HG02943 (cell line): ENCODE data around the gene BRICD5.
"Not testable (repeated sequence)": the region's sequence is repeated elsewhere in the genome, so short reads cannot be mapped to it uniquely, and the experiment has no call there.

Experiments used
- ATAC-seq: cut with Tn5 transposase; IDR thresholded peaks from one replicate; pipeline ENCODE4 v1.9.1; 2021; ENCODE audit warnings: mild to moderate bottlenecking, low read depth, moderate library complexity; ENCODE audit not compliant: unreplicated experiment

The BRICD5 gene

DNA sequence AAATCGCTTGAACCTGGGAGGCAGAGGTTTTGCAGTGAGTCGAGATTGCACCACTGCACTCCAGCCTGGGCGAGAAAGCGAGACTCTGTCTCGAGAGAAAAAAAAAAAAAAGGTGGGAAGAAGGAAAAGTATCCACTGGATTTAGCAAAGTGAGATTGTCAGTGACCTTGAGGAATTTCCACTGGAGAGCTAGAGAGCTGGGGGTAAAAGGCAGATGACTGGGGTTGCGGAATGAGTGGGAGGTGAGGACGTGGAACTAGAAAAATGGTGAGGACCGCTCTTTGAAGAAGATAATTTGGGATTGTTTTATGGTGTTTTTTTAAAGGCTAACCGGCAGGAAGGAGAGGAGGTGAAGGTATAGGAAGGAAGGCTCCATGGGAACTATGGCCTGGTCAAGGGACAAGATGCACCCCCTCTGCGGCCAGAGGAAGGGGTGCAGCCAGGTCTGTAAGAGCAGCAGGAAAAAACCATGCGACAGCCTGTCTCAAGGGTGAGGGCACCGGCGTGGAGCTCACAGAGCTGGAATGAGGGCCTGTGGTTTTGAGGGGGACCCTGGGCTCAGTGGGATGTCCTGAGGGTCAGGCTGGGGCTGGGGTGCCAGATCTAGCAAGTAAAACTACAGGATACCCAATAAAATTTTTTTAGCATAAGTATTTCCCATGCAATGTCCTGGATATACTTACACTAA lies 6.1 kb downstream of the BRICD5 start:
- no peak for ATAC-seq

- ATAC-seq, result not testable (repeated sequence)
Measured at GRCh38 chr16:2203119-2203688, 7.5 kb downstream of the BRICD5 start.

DNA sequence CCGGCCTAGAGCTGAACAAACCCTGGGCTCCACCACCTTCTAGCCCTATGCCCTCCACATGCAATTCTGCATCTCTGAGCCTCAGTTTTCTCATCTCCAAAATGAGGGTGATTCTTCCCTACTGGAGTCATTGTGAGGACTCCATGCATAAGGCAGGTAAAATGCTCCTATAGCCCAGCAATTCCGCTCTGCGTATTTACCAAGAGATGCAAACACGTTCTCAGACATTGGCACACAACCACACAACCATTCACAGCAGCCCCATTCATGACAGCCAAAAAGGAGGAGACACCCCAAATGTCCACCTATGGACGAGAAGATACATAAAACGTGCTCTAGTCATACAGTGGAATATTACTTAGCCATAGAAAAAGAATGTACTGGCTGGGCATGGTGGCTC lies 10.3 kb downstream of the BRICD5 start:
- no peak for ATAC-seq

DNA sequence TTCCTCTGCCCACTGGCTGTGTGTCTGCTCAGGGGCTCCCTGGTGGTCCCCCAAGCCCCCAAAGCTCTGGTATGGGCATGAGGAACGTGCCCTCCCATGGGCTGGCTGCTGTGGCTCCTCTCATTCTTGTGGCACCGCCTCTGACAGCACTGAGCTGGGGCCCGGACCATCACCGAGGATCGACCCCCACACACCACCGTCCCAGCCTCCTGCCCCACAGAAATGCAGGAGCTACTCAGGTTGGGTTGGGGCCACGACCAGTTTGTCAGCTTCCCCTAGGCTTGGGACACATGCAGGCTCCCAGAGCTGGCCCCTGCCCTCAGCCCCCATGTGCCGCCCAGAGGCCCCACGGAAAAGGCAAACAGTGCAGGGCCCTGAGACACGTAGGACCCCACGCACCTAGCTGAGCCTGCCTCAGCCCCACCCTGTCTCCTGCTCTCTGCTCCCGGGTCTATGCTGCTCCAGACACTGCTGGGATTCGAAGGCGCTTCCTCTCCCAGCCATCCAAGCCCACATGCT lies 11.0 kb downstream of the BRICD5 start:
- ATAC-seq, result no peak

DNA sequence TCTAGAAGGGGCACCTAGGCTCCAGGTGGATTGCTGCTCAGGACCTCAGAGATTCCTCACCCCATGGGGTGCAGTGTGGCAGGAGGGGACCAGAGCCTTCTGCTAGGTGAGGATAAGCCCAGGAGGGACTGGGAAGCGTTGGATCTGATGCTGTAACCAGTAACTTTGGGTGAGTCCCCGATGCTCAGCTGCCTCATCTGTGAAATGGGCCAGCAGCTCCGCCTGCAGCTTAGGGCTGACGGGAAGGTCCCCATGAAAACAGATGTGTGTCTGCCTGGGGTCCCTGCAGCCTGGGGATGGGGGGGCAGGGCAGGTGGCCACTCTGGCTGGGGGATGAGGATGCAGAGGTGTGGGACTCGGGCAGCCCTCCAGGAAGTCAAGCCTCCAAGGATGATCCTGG lies 11.6 kb downstream of the BRICD5 start:
- ATAC-seq, result no peak

DNA sequence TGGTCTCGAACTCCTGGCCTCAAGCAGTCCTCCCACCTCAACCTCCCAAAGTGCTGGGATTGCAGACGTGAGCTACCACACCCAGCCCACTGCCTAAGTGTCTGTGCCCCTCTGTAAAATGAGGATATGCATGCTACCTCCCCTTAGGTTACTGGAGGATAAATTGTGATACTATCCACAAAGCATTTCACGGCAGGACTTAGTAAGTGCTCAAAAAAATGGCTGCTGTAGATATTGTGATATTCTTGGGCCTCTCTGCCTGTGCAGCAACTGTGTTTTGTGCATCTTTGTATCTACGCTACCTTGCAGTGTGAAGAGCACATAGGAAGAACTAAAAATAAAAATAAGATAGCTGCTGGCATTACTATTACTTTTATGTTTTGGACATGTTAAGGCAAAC lies 12.4 kb downstream of the BRICD5 start:
- ATAC-seq, result no peak

DNA sequence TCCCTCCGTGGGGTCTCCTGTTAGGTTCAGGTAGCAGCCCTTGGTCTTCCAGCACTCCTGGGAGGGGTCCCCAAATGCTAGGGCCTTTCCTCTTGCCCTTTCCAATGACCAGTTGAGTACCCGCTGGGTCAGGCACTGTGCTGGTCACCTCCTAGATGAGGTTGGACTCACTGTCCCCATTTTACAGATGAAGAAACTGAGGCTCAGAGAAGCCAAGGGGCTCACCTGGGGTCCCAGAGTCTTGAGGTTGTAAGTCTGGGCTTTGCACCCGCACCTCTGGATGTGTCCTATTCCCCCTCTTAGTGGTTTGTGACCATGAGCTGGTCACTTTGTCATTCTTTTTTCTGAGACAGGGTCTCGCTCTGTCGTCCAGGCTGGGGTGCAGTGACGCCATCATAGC lies 12.9 kb downstream of the BRICD5 start:
- ATAC-seq, result no peak

GRCh38 chr16:2196981-2197511 lies 13.6 kb downstream of the BRICD5 start:
- no peak for ATAC-seq

GRCh38 chr16:2196162-2196980 lies 14.3 kb downstream of the BRICD5 start, which contains the start of gene CASKIN1:
TSS of gene CASKIN1 (minus strand) at chr16:2196605. CDS start at chr16:2196432, 173 bp downstream.
- no peak for ATAC-seq

DNA sequence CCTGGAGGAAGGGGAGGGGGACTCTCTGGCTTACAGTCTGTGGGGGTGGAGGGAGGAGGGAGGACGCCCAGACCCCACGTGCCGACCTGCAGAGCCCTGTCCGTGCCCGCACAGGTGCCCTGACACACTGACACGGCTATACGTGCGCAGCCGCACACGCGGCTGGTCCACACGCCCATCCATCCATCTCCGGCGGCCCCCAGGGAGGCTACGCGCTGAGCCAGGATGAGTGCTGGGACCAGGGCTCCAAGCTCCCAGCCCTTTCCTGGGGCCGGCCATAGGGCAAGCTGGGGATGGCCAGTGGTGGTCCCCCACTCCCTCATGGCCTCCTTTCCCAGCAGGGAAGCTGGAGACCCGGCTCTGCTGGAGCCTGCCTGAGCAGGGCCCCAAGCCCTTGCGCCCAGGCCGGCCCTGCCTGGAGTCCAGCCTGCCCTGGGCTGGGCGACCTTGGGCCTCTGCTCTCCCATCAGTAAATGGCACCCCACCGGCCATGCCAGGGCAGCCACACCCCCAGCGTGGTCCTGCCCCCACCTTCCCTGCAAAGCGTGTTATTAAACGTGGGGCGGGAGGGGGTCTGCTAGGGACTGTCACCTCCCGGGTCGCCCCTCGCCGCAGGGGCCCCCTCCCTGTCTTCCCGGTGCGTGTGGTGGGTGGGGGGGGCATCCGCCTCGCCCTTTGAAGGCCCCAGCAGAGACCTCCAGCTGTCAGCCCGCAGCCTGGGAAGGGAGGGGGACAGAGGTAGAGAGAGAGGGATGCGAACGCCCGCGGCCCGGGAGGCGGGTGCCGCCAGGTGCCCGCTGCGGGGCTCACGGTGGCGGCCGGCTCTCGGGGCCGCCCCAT lies 15.1 kb downstream of the BRICD5 start:
- ATAC-seq, result no peak

GRCh38 chr16:2194852-2195321 lies 15.8 kb downstream of the BRICD5 start:
- no peak for ATAC-seq

- ATAC-seq, result no peak
Measured at GRCh38 chr16:2194166-2194834, 16.4 kb downstream of the BRICD5 start.

DNA sequence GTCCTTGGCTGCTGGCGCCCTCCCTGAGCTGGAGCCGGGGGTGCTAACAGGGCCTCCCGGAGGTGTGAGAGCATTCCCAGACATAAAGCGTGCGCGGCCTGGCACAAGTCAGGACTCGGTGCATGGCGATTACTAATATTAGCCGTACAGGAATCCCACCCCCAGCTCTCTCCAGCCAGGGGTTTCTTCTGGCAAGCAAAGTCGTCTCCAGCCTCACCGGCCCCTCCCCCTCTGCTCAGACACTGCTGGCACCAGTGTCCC lies 19.3 kb downstream of the BRICD5 start:
- no peak for ATAC-seq

GRCh38 chr16:2190659-2191445 lies 19.8 kb downstream of the BRICD5 start:
- no peak for ATAC-seq

DNA sequence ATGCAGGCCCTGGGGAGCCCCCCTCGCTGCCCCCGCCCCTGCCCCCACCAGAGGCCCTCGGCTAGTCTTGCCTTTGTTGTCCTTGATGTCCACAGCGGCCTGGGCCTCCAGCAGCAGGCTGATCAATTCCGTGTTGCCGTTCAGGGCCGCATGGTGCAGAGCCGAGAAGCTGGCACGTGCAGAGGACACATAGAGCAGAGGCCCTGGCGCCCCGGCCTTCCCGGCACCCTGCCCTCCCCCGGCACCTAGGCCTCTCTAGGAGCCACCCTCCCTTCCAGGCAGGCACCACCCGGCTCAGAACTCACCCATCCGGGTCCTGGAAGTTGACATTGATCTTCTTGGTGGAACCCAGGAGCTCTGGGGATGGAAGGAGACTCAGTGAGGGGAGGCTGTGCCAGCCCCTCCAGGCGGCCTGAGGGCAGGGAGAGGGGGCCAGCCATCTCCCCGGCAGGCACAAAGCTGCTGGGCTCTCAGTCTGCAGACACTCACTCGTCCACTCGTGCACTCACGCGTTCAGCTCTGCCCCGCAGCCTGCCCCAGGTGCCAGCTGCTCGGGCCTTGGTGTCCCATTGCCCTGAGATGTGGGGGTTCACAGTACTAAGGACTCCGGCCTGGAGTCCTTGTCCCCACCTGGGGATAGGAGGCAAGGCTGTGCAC lies 20.5 kb downstream of the BRICD5 start:
- ATAC-seq, result no peak

DNA sequence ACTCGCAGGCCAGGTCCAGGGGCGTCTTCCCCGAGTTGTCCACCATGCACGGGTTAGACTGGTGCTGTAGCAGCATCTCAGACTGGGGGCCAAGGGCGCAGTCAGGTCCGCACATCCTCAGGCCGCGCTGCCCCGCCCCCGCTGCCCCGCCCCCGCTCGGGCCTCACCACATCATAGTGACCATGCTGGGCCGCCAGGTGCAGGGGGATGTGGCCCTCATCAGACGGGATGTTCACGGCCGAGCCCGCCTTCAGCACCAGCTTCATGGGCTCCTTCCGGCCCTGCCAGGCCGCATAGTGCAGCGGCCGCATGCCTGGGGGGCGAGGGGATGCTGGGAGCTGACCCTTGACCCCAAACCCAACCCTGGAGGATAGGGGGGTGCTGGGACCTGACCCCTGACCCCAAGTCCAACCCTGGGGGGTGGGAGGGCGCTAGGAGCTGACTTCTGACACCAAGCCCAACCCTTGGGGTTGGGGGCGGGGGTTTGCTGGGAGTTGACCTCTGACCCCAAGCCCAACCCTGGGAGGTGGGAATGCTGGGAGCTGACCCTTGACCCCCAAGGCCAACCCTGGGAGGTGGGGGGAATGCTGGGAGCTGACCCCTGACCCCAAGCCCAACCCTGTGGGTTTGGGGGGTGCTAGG lies 21.3 kb downstream of the BRICD5 start:
- no peak for ATAC-seq

DNA sequence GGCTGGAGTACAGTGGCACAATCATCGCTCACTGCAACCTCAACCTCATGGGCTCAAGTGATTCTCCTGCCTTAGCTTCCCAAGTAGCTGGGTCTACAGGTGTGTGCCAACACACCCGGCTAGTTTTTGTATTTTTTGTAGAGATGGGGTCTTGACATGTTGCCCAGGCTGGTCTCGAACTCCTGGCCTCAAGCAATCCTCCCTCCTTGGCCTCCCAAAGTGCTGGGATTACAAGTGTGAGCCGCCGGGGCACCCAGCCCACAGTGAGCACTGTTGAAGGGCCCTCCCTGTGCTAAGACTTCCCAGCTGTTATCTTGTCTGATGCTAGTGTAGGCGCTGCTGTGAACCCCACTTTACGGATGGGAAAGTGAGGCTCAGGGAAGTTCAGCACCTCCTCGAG lies 22.3 kb downstream of the BRICD5 start:
- ATAC-seq, result no peak

- no peak for ATAC-seq
Measured at GRCh38 chr16:2187212-2187611, 23.5 kb downstream of the BRICD5 start.
